Astrocyte of the spinal cord (primary cell): Measurements from ENCODE around the gene FOSB.

Experiments used
- DNase-seq: peaks from one replicate; pipeline ENCODE4 v3.0.0; 2011; ENCODE audit warnings: low read depth, low spot score
- H3K4me3 ChIP-seq: 2 replicates; pipeline ENCODE4 v1.5.1; 2011; ENCODE audit warnings: low read depth, mild to moderate bottlenecking, low read length, moderate library complexity
- in situ Hi-C: cut with HindIII; loops from 2 replicates; pipeline ENCODE4 v1.10.0; 2017; ENCODE audit warnings: low sequenced_read_pairs
- TF ChIP-seq, protein P1 (sequence below): IDR thresholded peaks from 2 replicates; pipeline ENCODE4 v1.5.1; 2012; ENCODE audit warnings: low read depth, mild to moderate bottlenecking, low read length, inconsistent platforms

Gene FOSB

DNA sequence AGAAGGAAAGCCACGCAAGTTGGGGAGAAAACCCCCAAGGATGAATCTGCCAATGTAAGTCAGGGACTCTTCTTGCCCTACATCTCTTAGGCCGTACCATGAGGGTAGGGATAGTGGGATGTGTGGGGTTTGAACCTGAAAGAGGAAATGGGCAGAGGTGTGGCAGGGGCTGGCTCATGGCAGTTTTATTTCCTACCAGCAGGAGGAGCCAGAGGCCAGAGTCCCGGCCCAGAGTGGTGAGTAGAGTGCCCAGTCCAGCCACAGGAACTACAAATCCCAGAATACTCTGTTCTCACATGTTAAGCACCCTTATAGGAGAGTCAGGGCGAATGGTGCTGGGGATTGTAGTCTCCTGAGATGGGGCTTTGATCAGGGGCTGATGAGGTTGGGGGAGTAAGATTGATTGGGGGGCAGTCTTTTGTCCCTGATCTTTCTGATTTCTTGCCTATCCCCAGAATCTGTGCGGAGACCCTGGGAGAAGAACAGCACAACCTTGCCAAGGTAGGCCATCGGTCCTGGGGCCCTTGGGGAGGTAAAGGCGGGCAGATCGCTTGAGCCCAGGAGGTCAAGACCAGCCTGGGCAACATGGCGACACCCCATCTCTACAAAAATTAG lies 56.0 kb downstream of the FOSB start:
- H3K4me3 ChIP-seq: no peak overlapping the region
- TF ChIP-seq, protein P1, sequence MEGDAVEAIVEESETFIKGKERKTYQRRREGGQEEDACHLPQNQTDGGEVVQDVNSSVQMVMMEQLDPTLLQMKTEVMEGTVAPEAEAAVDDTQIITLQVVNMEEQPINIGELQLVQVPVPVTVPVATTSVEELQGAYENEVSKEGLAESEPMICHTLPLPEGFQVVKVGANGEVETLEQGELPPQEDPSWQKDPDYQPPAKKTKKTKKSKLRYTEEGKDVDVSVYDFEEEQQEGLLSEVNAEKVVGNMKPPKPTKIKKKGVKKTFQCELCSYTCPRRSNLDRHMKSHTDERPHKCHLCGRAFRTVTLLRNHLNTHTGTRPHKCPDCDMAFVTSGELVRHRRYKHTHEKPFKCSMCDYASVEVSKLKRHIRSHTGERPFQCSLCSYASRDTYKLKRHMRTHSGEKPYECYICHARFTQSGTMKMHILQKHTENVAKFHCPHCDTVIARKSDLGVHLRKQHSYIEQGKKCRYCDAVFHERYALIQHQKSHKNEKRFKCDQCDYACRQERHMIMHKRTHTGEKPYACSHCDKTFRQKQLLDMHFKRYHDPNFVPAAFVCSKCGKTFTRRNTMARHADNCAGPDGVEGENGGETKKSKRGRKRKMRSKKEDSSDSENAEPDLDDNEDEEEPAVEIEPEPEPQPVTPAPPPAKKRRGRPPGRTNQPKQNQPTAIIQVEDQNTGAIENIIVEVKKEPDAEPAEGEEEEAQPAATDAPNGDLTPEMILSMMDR: peak; percentile 89
- in situ Hi-C loops: no loop called here
- DNase-seq: peak; percentile 82

DNA sequence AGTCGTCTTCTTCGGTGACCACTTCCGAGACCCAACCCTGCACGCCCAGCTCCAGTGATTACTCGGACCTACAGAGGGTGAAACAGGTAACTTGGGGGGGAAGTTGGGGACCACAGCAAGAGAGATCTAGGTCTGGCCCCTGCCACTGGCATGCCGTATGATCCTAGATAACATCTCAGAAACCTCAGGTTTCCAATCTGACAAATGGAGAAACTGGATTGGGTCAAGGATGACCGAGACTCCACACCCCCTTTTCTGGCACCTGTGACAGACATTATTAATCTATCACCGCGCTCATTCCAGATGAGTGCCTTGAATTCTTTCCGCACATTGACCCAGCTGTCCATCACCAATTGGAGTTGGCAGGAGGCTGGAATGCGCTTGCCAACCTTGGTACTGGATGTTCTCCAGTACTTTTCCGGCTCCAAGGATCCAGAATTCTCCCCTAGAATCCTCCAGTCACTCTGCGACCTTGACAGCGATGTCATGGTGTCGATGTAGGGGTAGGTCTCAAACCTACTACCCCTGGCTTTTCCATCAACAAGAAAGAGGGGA lies 56.9 kb downstream of the FOSB start:
- TF ChIP-seq, protein P1: no peak
- in situ Hi-C loops: no loop called here
- H3K4me3 ChIP-seq: no peak overlapping the region
- DNase-seq: no peak
